Testis (tissue), 3 donors: ENCODE data around the gene PRR18. TPM values are rescaled to one million over a fixed set of nuclear protein-coding genes. Genes with fewer than 3 reads are reported as not detected.

Experiments used
- DNase-seq: peaks from one replicate; pipeline ENCODE4 v3.0.0-alpha.2; 2019
- H3K27ac ChIP-seq, 2 donors: fragments of 200-600 bp; sonication (generic); one replicate each; pipeline ENCODE4 v1.5.1; 2019
- H3K27me3 ChIP-seq: fragments of 200-600 bp; sonication (generic); one replicate; pipeline ENCODE4 v1.5.1; 2019
- H3K36me3 ChIP-seq: fragments of 200-600 bp; sonication (generic); one replicate; pipeline ENCODE4 v1.5.1; 2017; ENCODE audit warnings: low read depth; ENCODE audit errors: missing control alignments
- H3K4me1 ChIP-seq: fragments of 200-600 bp; sonication (generic); one replicate; pipeline ENCODE4 v1.5.1; 2019
- H3K4me3 ChIP-seq, 2 donors: fragments of 200-600 bp; sonication (generic); one replicate each; pipeline ENCODE4 v1.5.1; 2017 to 2019
- H3K9me3 ChIP-seq: fragments of 200-600 bp; sonication (generic); one replicate; pipeline ENCODE4 v1.5.1; 2017
- CTCF ChIP-seq, 3 experiments: fragments of 450-650 bp in 2 of 3; fragments of 200-600 bp in 1 of 3; sonication (generic) in 1 of 3; IDR thresholded peaks; one replicate each; pipeline ENCODE4 v1.5.1; 2016 to 2019; ENCODE audit warnings: antibody characterized with exemption in 3 of 3, mild to moderate bottlenecking in 2 of 3, moderate library complexity in 1 of 3
- POLR2A ChIP-seq: fragments of 450-650 bp; IDR thresholded peaks from one replicate; pipeline ENCODE4 v1.6.1; 2017; ENCODE audit warnings: antibody characterized with exemption, mild to moderate bottlenecking, moderate library complexity
- WGBS, 2 donors: methylation state at CpG; one replicate each; pipeline ENCODE4 v1.1.5; 2018; 5-methylcytosine and 5-hydroxymethylcytosine counted together
- intact Hi-C: fragments of 100-400 bp; cut with DNase I; formaldehyde crosslinking; loops from one replicate; pipeline ENCODE4 v1.15.1; 2023; ENCODE audit warnings: low total_unique reads
- polyA plus RNA-seq: library from polyadenylated mRNA; stranded (reverse); fragments of 350-450 nt; fragmentation: Illumina TruSeq; extraction: RNeasy Lipid Tissue Mini Kit (QIAGEN cat#74804); gene quantifications from one replicate; pipeline ENCODE4 v1.2.3, GENCODE V29; 2014; ENCODE audit warnings: low read depth, low replicate concordance; ENCODE audit not compliant: insufficient read depth
- total RNA-seq, 2 donors: library from RNA; depleted of rRNA; stranded (reverse); fragments of >200 nt; gene quantifications; one replicate each; pipeline ENCODE4 v1.2.3, GENCODE V29; 2016

PRR18 gene
- total and polyA plus RNA-seq, 3 donors from 2014 or later: 0.16 to 0.62 (median 0.39) TPM

GRCh38 chr6:166334878-166335277, 26.7 kb upstream of the PRR18 start:
- no peak for DNase-seq
- Histone ChIP-seq H3K4me1 (no peaks in the 10 kb centered on the region), H3K36me3 (no peaks in the 10 kb centered on the region), H3K27me3 (no peaks in the 10 kb centered on the region), H3K4me3 (no peak overlapping the region), H3K9me3 (no peaks in the 10 kb centered on the region), H3K27ac (no peak overlapping the region)
- TF ChIP-seq CTCF (IDR thresholded peaks at IDR 0.05) (no peak), POLR2A (no peak)
- intact Hi-C loops: no loop called here
- 94 to 97% methylated on average over 8 of the region's 8 CpGs for WGBS, 2 donors

GRCh38 chr6:166333172-166333995, 25.2 kb upstream of the PRR18 start:
- 80 to 85% methylated on average over 23 of the region's 23 CpGs for WGBS, 2 donors
- intact Hi-C loops: no loop called here
- DNase-seq: no peak
- no peaks in the 10 kb centered on the region for H3K27me3 ChIP-seq
- no peak overlapping the region for H3K27ac ChIP-seq
- H3K9me3 ChIP-seq: no peaks in the 10 kb centered on the region
- H3K4me3 ChIP-seq: no peak overlapping the region
- H3K36me3 ChIP-seq: no peaks in the 10 kb centered on the region
- no peaks in the 10 kb centered on the region for H3K4me1 ChIP-seq
- TF ChIP-seq POLR2A (no peak), CTCF (IDR thresholded peaks at IDR 0.05) (no peak)

- no peaks in the 10 kb centered on the region for H3K4me1 ChIP-seq
- 82 to 86% methylated on average over 13 of the region's 13 CpGs for WGBS, 2 donors
- H3K27ac ChIP-seq: no peak overlapping the region
- H3K27me3 ChIP-seq: no peaks in the 10 kb centered on the region
- no peaks in the 10 kb centered on the region for H3K9me3 ChIP-seq
- TF ChIP-seq CTCF (IDR thresholded peaks at IDR 0.05): no peak
- no peak for TF ChIP-seq POLR2A
- DNase-seq: no peak
- H3K4me3 ChIP-seq: no peak overlapping the region
- no peaks in the 10 kb centered on the region for H3K36me3 ChIP-seq
- intact Hi-C loops: no loop called here
These were observed 23.6 kb upstream of the PRR18 start for GRCh38 chr6:166331503-166332415.

GRCh38 chr6:166330612-166331011, 22.4 kb upstream of the PRR18 start:
- no peak for DNase-seq
- TF ChIP-seq CTCF (IDR thresholded peaks at IDR 0.05) (no peak), POLR2A (no peak)

More at GRCh38 chr6:166330612-166331011, 22.4 kb upstream of the PRR18 start:
- no peaks in the 10 kb centered on the region for H3K4me1 ChIP-seq
- no peak overlapping the region for H3K27ac ChIP-seq
- intact Hi-C loops: no loop called here
- 42 to 50% methylated on average over 7 to 11 of the region's 11 CpGs for WGBS, 2 donors
- no peaks in the 10 kb centered on the region for H3K36me3 ChIP-seq
- H3K9me3 ChIP-seq: no peaks in the 10 kb centered on the region
- H3K27me3 ChIP-seq: no peaks in the 10 kb centered on the region
- no peak overlapping the region for H3K4me3 ChIP-seq
